CD1c-positive myeloid dendritic cell (primary cell): Measurements from ENCODE around the gene TEX2.
A peak's percentile ranks its signal among the peaks of the same experiment; 100 is the strongest.

Experiments used
- DNase-seq: peaks from one replicate; pipeline ENCODE4 v3.0.0-alpha.2; 2016; ENCODE audit errors: extremely low spot score

The TEX2 gene

DNA sequence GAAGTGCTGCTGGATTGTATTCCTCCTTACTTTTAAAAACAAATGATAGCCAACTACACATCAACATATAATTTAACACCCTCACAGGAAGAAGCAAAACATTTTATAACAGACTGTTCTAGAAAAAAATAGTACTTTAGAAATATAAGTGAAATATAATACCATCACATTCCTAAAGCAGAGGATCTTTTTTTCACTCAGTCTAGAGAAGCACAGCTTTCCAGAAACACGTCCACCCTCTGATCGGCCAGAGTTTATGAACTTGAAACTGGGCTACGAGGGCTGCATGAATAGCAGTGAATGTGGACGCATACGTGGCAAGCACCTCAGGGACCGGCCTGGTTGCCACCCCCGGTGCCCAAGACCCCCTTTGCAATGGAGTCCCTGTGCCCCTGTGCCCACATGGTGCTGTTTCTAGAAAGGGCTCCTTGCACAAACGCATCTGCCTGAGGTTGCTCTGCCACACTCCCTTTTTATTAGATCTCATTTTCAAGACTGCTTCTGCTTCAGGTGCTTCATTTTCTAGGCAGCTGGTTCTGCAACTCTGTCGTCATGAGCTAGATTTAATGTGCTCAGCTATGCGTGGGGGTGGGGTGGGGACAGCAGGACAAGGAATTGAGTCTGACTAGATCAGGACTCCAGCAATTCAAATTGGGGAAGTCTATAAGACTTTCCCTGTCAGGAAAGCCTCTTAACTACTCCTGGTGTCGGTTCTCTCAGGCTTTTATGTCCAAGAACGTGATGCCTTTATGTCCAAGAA, 104.0 kb downstream of the TEX2 start:
- DNase-seq: peak; percentile 30

DNA sequence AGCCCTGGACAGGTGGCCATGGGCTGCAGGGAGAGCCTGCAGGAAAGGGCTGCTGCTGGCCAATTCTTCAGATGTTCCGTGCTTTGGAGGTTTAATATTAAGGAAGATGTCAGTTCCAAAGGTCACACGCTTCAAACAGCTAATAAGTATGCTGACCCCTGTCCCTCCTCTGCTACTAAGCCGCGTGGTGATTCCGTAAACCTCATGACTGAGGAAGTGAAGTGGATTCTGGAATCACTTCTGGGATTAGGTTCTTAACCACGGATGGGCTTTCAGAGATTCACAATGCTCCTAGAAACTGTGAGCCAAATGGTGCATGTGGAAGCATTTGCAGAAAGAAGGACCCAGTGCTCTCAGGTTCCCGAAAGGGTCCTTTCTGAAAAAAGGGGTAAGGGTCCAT, 104.7 kb downstream of the TEX2 start:
- no peak for DNase-seq

DNA sequence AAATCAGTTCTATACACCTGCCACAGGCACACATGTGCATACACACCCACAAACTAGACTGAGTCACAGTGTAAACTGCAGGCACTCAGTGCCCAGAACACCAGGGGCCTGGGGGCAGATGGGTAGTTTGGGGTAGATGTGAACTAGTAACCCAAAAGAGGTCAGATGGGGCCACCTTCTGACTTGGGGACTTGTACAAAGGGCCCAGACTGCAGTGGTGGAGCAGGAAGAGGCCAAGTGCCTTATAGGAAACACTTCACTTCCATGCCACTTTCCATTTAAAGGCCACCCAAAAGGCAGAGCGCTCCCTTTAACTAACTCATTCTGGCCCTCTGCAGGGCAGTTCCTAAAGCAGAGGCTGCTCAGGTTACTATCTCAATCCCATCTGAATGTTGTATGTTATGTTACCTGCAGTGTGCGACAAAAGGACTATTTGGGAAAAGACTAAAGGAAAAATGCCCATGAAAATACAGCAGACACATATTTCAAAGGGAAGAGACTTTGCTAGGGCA, 105.3 kb downstream of the TEX2 start:
- DNase-seq: no peak

DNA sequence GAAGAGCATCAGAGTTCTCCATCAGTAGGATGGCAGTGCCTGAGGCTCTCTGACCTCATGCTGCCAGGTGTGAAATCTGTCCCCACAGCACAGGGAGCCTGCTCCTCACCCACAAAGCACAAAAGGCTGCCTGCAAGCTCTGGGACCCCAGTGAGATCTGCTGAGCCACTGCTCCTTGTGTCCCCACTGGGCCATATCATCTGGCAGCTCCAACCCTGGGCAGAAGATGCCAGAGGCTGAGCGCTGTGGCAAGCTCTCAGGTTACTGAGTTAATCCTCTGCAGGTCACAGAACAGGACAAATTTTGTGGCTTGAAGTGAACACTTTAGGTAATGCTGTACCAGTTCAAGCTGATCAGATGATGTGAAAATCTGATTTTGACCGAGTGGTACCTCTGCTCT, 106.4 kb downstream of the TEX2 start:
- DNase-seq: no peak

DNA sequence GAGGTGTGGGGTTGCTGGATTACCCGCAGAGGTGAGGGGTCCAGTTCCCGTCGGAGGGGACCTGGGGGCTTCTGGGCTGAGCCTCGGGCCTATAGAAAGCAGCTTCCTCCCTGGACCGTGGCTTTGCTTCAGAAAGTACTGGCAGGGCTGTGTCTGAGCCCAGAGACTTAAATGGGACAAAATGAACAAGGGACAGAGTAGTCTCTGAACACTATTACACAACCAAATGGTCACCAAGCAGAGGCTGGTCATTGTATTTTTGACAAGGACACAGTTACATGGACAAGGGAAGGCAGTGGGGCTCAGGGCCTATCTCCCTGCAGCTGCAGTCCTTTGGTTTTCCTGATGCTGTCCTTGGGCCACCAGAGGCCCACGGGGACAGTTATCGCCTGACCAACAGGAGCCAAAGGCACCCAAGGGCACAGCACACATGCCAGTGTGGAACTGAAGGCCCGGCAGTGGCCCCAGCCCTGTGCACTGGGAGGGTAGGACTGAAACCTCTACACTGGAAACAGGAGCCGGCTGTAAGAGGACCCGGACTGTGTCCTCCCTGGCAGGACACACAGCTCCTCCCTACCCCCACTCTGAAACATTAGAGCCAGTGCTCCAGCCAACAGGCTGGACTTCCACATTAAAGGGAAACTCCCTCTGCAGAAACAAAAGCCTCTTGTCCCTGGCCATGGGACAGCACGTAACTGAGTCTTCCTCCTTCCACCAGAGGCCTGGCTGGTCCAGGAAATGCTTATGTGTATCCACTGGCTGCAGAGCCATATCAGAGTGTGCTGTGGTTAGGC, 107.1 kb downstream of the TEX2 start:
- DNase-seq: peak; percentile 60

DNA sequence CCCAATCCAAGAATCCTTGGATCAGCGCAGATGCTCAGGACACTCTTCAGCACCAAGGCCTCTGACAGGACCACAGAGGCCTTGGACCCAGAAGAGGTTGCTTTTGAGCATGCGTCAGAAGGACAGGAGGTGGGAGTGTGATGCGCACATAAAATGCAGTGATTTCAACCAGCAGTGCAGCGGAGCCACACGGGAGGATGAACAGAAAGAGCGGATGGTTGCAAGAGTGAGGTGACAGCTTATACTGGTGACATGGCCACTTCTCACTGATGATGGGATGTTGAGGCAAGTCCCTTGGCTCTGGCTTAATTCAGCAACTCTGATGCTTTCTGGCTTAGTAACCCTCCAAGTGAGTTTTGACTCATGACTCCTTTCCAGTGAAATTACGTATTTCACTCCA, 107.9 kb downstream of the TEX2 start:
- no peak for DNase-seq

DNA sequence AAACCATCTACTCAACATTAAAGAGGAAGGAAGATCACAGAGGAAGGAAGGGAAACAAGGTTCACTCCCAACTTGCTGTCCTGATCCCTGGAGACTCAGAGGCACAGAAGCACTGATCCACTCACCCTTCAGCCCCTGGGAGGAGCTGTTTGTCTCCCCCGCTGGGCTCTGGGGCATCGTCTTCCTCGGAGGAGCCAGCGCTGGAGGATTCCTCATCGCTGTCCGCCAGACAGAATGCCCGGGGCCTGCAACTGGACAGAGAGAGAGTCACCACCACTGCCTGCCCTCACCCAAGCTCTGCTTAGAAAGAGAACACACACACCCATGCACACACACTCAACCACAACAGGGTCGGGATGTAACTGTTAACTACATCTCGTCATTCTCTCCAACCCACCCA, 108.3 kb downstream of the TEX2 start:
- no peak for DNase-seq

DNA sequence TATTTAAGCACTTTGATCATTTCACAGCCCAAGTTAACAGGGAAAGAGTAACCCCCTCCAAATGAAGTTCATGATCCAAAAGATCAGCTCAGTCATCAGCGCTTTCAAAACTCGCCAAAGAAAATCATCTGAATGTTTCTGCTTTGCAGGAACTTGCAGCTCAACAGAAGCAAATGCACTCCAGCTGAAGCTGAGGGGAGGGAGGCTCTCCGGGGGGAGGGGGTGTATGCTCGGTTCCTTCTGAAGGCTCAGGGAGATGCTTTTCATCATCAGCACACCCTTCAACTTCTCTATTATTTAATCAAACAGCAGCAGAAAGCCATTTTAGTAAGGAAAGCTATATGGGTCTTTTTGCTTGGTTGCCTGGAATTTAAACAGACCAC, 108.8 kb downstream of the TEX2 start:
- DNase-seq: peak; percentile 57

DNA sequence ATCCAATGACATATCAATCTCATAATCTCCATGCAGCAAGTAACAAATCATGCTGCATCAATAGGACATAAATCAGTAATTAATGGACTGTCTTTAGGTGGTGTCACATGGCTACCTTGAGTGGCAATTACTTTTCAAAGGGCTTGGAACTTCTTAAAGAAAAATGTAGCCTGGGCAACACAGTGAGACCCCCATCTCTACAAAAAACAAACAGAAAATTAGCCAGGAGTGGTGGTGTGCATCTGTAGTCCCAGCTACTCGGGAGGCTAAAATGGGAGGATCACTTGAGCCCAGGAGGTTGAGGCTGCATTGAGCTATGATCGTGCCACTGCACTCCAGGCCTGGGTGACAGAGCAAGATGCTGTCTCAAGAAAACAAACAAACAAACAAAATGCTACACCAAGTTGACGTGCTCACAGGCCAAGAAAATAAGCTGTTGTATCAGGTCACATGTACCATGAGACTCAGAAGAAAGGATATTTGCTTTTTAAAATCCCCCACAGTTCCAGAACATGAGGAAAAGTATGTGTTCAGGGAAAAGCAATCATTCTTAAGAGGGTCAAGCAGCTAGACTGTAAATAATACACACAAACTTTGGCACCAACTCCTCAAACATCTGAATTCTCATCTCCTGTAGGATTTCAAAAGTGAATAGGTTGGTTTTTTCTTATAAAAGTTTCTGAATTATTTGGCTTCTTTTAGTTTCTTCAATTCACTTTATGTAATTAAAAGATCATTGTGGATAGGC, 109.3 kb downstream of the TEX2 start:
- DNase-seq: no peak

DNA sequence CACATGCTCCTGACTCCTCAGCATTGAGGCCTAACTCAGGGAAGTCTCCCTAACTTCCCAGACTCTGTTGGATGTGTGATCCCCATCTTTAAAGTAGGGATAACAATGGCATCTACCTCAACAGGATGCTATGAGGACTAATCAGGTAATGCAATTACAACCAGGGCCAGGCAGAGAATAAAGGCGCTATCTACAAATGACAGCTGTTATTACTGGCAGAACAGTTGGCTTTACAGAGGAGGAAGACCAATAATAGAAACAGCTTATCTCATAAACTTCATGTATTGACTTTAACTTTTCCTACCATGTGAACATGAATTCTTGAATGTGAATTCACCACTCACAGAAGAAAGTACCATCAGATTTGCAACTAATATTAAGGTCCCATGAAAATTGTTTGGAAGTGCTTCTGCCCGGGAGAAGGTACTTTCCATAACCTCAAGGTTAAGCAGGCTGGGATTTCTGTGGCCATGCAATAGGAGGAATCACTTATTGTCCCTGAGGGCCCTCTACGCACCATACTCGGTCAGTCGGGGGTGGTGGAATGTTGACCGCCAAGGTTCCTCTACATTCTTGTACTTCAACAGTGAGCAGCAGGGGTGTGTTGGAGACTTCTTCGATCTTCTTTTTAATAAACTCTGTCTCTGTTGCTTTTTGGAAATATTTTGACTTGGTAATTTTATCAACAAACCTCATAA, 110.5 kb downstream of the TEX2 start:
- no peak for DNase-seq

DNA sequence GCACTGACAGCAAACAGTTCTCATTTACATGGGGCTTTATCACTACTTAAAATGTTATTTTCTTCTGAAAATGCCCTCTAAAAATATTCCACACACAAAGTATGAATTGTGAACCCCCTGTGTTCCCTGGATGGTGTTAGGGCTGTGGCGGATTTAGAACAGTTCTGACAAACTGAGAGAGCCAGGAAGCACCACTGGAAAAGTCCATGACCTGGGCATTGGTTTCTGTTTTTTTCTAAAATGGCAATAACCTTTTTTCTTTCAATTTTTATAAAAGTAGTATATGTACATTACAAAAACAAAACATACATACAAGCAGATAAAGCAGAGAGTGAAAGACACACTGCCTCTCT, 112.1 kb downstream of the TEX2 start:
- DNase-seq: no peak

DNA sequence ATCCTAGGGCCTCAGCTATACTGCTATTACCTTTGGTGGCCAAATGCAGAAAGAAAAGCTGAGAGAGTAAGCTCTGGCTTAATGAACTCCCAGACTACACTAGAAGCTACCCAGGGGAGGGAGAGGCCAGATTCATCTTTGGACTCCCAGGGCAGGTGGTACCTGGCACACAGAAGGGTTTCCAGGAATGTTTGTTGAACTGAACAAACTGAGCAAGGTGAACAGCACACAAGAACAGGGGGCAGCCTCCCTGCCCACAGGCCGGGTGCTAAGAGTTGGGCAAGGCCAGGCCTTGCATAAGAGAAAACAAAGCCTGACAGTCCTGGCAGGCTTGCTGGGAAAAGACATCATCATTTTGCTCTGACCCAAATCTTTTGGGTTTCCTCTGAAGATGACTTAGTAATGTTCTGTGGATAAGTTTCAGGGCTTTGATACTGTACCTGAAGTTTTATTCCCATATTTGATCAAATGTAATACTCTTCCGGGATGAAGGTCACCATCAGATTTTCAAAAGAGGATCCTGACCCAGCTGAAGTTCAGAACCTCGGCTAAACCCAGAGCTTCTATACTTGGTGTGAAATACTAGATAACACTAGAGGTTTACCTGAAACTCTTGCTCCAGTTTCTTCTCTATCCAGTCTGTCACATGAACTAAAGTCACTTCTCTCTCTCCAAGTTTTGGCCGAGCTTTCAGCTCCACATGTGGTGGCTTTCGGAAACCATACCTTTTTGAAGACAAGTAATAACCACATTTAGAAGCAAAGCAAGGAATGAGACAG, 112.6 kb downstream of the TEX2 start:
- DNase-seq: no peak

DNA sequence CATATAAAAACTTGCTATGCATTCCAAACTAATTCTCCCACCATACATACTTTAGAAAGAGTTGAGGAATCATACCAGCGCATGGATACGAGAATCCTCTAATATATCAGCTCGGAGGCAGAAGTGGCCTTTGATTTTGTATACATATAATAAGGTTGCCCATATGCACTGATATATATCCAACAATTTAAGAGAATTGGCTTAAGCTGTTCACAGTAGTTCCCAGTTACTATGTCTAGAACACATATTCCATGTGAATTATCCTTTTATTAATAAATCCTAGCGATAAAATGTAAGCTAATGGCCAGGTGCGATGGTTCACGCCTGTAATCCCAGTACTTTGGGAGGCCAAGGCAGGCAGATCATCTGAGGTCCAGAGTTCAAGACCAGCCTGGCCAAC, 113.9 kb downstream of the TEX2 start:
- DNase-seq: no peak

DNA sequence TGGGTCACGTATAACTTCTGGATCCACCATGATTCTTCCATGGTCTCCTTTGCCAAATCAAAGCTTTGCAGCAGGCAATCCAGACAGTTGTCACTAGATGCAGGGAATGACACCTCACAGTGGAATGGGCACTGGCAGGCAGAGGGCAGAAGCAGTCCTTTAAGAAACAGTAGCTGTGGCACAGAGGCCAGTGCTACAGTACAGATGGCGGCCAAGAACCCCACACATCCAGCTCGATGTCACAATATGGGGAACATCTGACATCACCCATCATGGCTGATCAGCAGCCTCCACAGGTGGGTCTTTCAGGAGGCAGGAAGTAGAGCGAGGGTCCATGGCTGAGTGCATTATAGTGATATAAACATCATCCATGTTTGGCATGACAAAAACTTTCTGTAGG, 114.4 kb downstream of the TEX2 start:
- peak; percentile 26 for DNase-seq

DNA sequence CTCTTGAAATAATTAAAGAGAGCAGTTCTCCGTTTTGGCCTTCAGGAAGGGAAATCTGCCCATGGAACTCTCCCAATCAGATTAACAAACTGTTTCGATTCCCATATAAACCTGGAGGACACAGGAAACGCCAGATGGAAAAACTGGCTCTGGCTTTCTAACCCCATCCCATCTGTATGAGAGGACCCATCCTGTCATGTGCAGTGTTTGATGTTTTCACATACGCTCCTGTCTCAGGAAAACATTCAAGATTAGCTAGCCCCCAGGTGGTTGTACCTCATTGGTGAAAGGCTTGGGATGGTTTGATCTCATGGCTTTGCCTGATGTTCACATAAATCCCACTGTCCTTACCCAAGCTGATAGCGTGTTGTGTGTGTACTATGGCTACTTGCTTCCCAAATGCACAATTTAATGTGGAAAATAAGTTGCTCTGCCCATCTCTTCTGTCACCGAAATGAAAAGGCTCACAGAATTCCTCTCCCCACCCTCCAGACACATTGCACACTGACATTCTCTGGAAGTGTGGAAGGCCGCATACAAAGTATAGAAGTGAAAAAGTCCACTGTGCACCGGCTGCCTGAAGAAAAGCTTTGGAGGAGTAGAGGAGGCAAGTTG, 114.9 kb downstream of the TEX2 start:
- DNase-seq: no peak

DNA sequence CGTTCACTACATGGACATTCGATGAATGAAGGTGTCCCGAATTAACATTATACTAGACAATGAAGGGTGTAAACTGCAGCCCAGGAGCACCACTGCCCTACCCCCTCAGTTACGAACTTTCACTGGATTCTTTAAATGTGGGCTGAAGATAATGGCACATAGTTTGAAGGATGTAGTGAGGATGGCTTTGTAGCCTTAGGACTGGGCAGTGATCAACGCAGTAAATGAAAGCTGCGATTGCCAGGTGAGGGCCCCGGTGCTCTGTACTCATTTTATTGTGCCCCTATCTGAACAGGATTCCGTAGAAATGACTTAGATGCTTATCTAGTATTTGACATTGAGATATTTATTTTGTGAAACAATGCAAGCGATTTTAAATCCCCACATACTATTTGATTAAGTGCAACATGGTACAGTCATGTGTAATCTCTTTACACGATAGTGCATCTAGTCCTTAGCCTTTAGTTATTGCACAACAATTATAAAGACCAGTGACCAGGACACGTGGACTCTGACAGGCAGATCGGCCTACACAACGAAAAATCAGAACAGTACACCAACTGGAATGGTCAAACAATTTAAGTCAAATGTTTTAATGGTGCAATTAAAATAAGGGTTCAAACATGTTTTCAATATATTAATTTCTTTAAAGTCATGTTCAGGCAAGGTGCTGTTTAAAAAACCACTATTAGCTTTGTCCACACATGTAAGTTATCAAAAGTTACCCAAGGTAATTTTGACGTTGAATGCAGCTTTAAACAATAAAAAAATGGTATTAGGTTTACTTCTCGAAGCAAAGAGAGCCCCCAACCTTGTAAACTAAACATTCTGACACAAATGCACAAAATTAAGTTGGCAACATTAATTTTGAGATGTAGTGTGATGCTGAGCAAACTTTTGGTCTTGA, 115.7 kb downstream of the TEX2 start:
- DNase-seq: peak; percentile 29

DNA sequence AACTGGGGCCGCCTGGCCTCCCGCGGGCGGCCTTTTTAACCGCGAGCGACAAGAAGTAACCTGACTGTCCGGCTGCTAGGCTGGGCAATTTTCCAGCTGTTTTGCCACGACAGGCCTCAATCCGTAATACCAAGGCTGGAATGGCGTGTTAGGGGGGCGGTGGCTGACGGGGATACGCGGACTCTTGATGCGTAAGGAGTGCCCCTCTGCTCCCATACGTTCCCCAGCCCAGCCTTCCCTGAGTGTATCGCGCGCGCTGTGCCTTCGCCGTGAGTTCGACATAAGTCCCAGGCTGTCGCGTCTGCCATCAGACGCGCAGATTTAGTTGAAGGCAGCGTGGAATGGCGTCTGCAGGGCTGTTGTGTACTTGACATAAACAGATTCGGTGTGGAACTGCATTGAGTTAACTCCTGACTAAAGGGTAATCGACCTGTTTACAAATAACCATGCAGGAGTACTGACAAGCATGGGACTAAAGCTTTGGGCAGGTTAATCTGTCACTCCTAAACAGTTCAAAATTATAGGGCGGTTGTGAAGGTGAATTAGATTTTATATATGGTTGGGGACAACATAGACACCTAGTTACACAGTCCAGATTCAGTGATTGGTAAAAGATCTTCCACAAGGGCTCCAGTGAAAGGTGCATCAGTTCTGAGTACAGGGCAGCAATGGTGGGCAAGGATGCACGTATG, 116.5 kb downstream of the TEX2 start:
- DNase-seq: peak; percentile 49

DNA sequence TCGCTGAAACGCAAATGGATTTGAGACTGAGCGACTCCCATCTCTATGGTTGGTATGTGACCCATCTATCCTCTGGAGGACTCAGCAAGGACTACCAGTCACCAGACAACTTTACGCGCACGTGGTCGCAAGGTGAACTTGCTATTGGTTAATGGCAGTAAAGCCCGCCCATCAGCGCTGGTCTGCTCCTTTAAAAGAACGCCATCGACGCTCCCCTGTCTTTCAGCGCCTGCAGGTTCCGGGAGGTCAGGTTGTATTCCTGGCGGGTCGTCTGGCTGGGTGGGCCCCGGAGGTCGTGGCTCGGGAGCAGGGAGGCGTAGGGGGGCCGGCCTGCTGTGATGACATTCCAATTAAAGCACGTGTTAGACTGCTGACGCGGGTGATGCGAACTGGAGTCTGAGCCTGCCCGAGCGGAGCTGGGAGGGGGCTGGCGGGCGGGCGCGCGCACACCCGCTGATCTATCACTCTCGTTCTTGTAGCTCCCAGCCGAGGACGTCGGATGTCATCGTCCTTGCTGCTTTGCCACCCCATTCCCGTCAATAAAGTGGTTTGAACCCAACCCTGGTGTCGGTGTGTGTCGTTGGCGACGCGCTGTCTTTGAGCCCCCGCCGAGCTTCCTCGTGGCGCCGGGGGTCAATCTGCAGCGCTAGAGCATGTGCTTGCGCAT, 117.2 kb downstream of the TEX2 start:
- peak; percentile 99 for DNase-seq

DNA sequence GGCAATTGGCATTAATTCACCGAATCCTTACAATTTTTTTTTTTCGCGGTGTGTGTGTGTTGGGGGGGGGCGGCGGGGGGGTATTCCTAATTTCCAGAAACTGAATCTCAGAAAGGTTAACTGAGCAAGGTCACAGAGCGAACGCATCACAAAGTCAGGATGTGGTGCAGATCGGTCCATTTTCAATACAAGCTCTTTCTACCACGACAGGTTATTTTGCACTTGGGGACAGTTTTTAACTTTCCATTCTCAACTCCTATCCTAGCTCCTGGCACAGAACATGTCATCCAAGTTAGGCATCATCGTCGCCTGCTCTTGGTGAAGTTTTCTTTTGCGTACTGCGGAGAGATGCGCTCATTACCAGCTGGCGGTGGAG, 117.7 kb downstream of the TEX2 start:
- DNase-seq: no peak
